Measurements from ENCODE around the gene VASH2.
A peak's percentile ranks its signal among the peaks of the same experiment; 100 is the strongest.

DNA sequence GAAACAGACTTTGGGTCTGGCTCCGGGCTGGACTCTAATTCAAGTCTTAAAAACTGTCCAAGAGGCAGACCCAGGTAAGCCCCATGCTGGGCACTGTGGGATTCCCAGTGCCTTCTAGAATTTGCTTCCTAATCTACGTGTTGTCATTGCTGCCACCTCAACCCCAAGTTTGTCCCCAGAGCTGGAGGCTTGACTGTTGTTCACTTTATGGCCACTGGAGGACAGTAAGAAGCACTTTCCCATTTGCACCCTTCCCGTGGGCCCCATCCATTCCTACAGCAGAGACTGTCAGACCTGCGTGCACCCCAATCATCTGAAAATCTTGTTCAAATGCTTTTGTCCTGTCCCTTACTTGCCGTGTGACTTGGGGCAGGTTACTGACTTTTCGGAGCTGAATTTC lies 29.4 kb upstream of the VASH2 start:
- TF ChIP-seq, protein P1, sequence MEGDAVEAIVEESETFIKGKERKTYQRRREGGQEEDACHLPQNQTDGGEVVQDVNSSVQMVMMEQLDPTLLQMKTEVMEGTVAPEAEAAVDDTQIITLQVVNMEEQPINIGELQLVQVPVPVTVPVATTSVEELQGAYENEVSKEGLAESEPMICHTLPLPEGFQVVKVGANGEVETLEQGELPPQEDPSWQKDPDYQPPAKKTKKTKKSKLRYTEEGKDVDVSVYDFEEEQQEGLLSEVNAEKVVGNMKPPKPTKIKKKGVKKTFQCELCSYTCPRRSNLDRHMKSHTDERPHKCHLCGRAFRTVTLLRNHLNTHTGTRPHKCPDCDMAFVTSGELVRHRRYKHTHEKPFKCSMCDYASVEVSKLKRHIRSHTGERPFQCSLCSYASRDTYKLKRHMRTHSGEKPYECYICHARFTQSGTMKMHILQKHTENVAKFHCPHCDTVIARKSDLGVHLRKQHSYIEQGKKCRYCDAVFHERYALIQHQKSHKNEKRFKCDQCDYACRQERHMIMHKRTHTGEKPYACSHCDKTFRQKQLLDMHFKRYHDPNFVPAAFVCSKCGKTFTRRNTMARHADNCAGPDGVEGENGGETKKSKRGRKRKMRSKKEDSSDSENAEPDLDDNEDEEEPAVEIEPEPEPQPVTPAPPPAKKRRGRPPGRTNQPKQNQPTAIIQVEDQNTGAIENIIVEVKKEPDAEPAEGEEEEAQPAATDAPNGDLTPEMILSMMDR (IDR thresholded peaks at IDR 0.05) = peak in 4 of 6 experiments; percentile 20 to 33 (median 26)
- TF ChIP-seq POLR2A (IDR thresholded peaks at IDR 0.05) = no peak

Measured in Peyer's patch (tissue), 4 donors.